ENCODE measurements around the gene RCSD1.

RCSD1 gene

DNA sequence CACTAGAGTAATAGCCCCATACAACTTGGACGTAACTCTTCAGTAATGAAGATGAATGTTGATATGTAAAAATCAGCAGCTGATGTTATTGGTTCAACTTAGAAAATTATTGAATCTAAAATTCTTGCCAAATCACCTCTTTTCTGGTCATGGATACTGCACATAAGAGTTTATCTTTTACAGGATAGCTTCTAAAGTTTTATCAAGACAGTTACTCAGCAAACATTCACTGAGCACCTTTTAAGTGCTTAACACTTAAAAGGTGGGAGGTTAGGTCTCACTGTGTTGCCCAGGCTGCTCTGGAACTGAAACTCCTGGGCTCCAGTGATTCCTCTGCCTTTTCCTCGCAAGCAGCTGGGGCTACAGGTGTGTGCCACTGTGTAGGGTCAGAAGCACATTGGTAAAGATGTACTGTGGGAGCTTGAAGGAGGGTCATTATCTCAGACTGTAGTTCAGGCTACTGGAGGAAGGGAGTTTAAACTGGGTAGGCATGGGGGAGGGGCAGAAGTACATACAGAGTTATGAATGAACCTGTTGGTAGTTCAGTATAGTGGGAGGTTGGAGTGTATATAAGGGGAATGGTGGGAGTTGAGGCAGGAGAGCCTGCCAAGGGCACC lies 93.8 kb downstream of the RCSD1 start:
- H3K27ac ChIP-seq, result no peak overlapping the region
- ChIA-PET CTCF (no interaction called here), POLR2A (ENCODE audit: low non-redundant PET) (interaction anchor here (0.6 kb wide), 1 partner anchor 71 kb away, joined by 3 read pairs; no protein-coding TSS in a partner anchor)

DNA sequence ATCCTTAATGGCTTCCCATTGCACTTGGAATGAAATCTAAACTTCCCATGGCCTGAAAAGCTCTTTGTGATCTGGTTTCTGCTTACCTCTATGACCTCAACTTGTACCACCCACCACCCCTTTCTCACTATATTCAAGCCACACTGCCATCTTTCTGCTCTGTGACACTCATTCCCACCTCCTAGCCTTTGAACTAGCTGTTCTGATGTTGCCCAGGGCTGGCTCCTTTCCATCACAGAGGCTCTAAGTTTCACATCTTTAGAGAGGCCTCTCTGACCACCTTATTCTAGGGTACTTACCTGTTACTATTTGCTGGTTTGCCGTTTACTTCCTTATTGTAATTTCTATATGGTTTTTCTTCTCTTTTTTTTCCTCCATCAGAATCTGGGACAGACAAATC lies 96.0 kb downstream of the RCSD1 start:
- ChIA-PET CTCF (interaction anchor here (0.5 kb wide), 1 partner anchor 207 kb away, joined by 3 read pairs; no protein-coding TSS in a partner anchor), POLR2A (ENCODE audit: low non-redundant PET) (no interaction called here)
- H3K27ac ChIP-seq, result peak overlapping the region; percentile 59
- TF ChIP-seq, protein P1, sequence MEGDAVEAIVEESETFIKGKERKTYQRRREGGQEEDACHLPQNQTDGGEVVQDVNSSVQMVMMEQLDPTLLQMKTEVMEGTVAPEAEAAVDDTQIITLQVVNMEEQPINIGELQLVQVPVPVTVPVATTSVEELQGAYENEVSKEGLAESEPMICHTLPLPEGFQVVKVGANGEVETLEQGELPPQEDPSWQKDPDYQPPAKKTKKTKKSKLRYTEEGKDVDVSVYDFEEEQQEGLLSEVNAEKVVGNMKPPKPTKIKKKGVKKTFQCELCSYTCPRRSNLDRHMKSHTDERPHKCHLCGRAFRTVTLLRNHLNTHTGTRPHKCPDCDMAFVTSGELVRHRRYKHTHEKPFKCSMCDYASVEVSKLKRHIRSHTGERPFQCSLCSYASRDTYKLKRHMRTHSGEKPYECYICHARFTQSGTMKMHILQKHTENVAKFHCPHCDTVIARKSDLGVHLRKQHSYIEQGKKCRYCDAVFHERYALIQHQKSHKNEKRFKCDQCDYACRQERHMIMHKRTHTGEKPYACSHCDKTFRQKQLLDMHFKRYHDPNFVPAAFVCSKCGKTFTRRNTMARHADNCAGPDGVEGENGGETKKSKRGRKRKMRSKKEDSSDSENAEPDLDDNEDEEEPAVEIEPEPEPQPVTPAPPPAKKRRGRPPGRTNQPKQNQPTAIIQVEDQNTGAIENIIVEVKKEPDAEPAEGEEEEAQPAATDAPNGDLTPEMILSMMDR (conservative IDR thresholded peaks at IDR 0.05; ENCODE audit: low read depth), result no peak
- DNase-seq (ENCODE audit: low spot score), result no peak

More for the DNA sequence above, 93.8 kb downstream of the RCSD1 start:
- no peak for DNase-seq (ENCODE audit: low spot score)
- TF ChIP-seq, protein P1 (conservative IDR thresholded peaks at IDR 0.05; ENCODE audit: low read depth), result no peak

DNA sequence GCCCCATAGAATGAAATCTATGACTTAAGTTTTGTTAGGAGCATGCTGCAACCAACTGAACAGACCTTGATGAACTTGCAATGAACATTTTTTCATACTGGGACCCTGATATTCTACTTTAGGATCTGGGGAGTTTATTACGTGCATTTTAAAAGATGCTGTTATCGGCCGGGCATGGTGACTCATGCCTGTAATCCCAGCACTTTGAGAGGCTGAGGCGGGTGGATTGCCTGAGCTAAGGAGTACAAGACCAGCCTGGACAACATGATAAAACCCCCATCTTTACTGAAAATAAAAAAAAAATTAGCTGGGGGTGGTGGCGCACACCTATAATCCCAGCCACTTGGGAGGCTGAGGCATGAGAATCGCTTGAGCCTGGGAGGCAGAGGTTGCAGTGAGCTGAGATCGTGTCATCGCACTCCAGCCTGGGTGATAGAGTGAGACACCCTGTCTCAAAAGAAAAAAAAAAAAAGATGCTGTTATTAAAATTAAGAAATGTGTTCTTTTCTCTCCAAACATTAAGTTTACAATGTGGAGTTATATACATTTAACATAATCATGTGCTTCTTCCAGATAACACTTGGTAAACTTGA lies 98.9 kb downstream of the RCSD1 start:
- ChIA-PET POLR2A (ENCODE audit: low non-redundant PET) (no interaction called here), CTCF (no interaction called here)
- TF ChIP-seq, protein P1 (conservative IDR thresholded peaks at IDR 0.05; ENCODE audit: low read depth), result no peak
- H3K27ac ChIP-seq, result no peak overlapping the region
- no peak for DNase-seq (ENCODE audit: low spot score)

DNA sequence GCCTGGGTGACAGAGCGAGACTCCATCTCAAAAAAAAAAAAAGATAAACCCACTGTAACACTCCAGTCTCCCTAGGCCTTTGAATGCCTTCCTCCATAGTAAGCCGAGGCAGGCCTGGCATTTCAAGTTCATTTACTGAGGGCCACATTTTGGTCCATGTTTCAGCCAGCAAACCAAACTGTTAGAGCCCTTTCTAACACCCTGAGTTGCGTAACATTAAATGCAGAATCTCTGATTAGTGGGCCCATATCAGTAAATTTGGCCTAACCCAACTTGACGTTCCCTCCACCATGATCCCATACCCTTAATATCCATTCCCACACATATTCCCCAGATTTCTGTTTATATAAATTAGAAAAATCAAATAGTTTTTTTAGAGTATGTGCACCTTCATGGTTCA lies 104.2 kb downstream of the RCSD1 start:
- no peak overlapping the region for H3K27ac ChIP-seq
- DNase-seq (ENCODE audit: low spot score), result no peak
- ChIA-PET CTCF (interaction anchor here (0.6 kb wide), 1 partner anchor 26 kb away, joined by 3 read pairs; no protein-coding TSS in a partner anchor), POLR2A (ENCODE audit: low non-redundant PET) (no interaction called here)
- TF ChIP-seq, protein P1 (conservative IDR thresholded peaks at IDR 0.05; ENCODE audit: low read depth), result no peak

DNA sequence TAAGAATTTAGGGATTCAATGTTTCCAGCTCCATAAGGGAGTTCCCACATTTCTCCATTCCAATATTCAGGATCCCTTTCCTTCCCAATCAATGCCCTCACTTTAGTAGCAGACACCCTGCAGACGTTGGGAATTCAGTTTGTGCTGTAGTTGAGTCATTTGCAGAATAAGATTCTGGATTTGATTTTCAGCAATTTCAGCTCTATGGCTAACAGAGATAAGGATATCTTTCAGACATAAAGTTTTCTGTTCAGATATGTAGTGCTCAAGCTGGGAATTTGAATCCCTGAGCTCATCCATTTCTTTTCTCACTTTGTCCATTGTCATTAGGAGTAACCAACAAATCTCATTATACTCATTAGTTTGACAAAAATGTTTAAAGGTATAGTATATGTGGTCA lies 104.8 kb downstream of the RCSD1 start:
- CTCF ChIA-PET, result interaction anchor here (0.6 kb wide), 1 partner anchor 27 kb away, joined by 3 read pairs; no protein-coding TSS in a partner anchor
- TF ChIP-seq, protein P1 (conservative IDR thresholded peaks at IDR 0.05; ENCODE audit: low read depth), result no peak
- no peak overlapping the region for H3K27ac ChIP-seq
- DNase-seq (ENCODE audit: low spot score), result no peak
- POLR2A ChIA-PET (ENCODE audit: low non-redundant PET), result no interaction called here

DNA sequence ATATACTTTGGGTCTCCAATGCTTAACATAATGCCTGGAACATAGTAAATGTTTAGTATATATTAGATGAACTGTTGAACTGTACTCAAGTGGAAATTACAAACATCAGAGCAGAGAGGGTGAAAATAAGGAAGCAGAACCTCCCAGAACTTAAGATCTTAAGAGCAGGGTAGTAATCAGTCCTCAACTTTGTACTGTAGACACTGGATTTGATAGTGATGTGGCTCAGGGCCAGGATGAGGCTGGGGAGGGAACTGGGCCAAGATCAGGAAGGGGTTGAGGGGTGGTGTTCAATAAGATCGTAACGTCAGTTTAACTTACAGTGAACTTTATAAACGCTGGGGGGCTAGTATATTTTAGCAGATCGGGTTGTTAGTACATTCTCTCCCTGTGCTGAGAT lies 107.1 kb downstream of the RCSD1 start:
- TF ChIP-seq, protein P1 (conservative IDR thresholded peaks at IDR 0.05; ENCODE audit: low read depth), result no peak
- ChIA-PET POLR2A (ENCODE audit: low non-redundant PET) (no interaction called here), CTCF (interaction anchor here (0.8 to 1.0 kb wide), 2 partner anchors 12 kb away, joined by 3 to 4 read pairs; no protein-coding TSS in a partner anchor)
- H3K27ac ChIP-seq, result no peak overlapping the region
- DNase-seq (ENCODE audit: low spot score), result no peak
